ENCODE measurements around the gene IL12RB2. TPM values are rescaled to one million over a fixed set of nuclear protein-coding genes. Genes with fewer than 3 reads are reported as not detected.

The IL12RB2 gene
- polyA plus RNA-seq, 4 donors: 0.21 to 0.54 (median 0.52) TPM; not detected in 1

GRCh38 chr1:67335411-67335810 is 27.7 kb downstream of the IL12RB2 start:
- 67 to 79% (median 78%) methylated on average over 1 of the region's 1 CpG for WGBS, 3 donors
- Histone ChIP-seq H3K9me3 (ENCODE audit: control insufficient read depth in 2 of 2, insufficient read depth in 1 of 2, low read depth in 1 of 2, low read length in 1 of 2) (no peaks in the 10 kb centered on the region), H3K36me3 (ENCODE audit: control insufficient read depth in 3 of 3, insufficient read depth in 2 of 3, low read depth in 1 of 3, low read length in 3 of 3) (no peaks in the 10 kb centered on the region), H3K4me3 (ENCODE audit: low read depth in 1 of 3, low read length in 3 of 3) (no peak overlapping the region), H3K27ac (ENCODE audit: low read depth in 1 of 3, low read length in 2 of 3) (no peak overlapping the region), H3K4me1 (ENCODE audit: control insufficient read depth in 3 of 3, insufficient read depth in 2 of 3, low read depth in 1 of 3, low read length in 2 of 3) (no peaks in the 10 kb centered on the region), H3K27me3 (ENCODE audit: control insufficient read depth in 3 of 3, insufficient read depth in 3 of 3, low read length in 3 of 3) (peaks cover 0 to 2% (median 0%) of the 10 kb centered on the region in 3 donors)
- FAIRE-seq (no peak), DNase-seq (no peak)

GRCh38 chr1:67336157-67336556 is 28.5 kb downstream of the IL12RB2 start:
- DNase-seq (peak in 1 of 2 donors; percentile 23), FAIRE-seq (no peak)
- 77 to 94% (median 81%) methylated on average over 5 of the region's 5 CpGs for WGBS, 3 donors
- peaks cover 0 to 2% (median 0%) of the 10 kb centered on the region in 3 donors for H3K27me3 ChIP-seq (ENCODE audit: control insufficient read depth in 3 of 3, insufficient read depth in 3 of 3, low read length in 3 of 3)
- H3K27ac ChIP-seq (ENCODE audit: low read depth in 1 of 3, low read length in 2 of 3): no peak overlapping the region
- no peaks in the 10 kb centered on the region for H3K9me3 ChIP-seq (ENCODE audit: control insufficient read depth in 2 of 2, insufficient read depth in 1 of 2, low read depth in 1 of 2, low read length in 1 of 2)
- H3K4me1 ChIP-seq (ENCODE audit: control insufficient read depth in 3 of 3, insufficient read depth in 2 of 3, low read depth in 1 of 3, low read length in 2 of 3): no peaks in the 10 kb centered on the region
- no peak overlapping the region for H3K4me3 ChIP-seq (ENCODE audit: low read depth in 1 of 3, low read length in 3 of 3)
- H3K36me3 ChIP-seq (ENCODE audit: control insufficient read depth in 3 of 3, insufficient read depth in 2 of 3, low read depth in 1 of 3, low read length in 3 of 3): no peaks in the 10 kb centered on the region

- H3K9me3 ChIP-seq (ENCODE audit: control insufficient read depth in 2 of 2, insufficient read depth in 1 of 2, low read depth in 1 of 2, low read length in 1 of 2): no peaks in the 10 kb centered on the region
- H3K27ac ChIP-seq (ENCODE audit: low read depth in 1 of 3, low read length in 2 of 3): peak overlapping the region in 1 of 3 donors; percentile 37
- H3K4me1 ChIP-seq (ENCODE audit: control insufficient read depth in 3 of 3, insufficient read depth in 2 of 3, low read depth in 1 of 3, low read length in 2 of 3): no peaks in the 10 kb centered on the region
- DNase-seq (peak in 1 of 2 donors; percentile 33), FAIRE-seq (no peak)
- 73 to 83% (median 74%) methylated on average over 6 of the region's 6 CpGs for WGBS, 3 donors
- H3K4me3 ChIP-seq (ENCODE audit: low read depth in 1 of 3, low read length in 3 of 3): no peak overlapping the region
- H3K36me3 ChIP-seq (ENCODE audit: control insufficient read depth in 3 of 3, insufficient read depth in 2 of 3, low read depth in 1 of 3, low read length in 3 of 3): no peaks in the 10 kb centered on the region
- peaks cover 0 to 2% (median 0%) of the 10 kb centered on the region in 3 donors for H3K27me3 ChIP-seq (ENCODE audit: control insufficient read depth in 3 of 3, insufficient read depth in 3 of 3, low read length in 3 of 3)
These were observed 29.1 kb downstream of the IL12RB2 start for GRCh38 chr1:67336783-67337182.

- DNase-seq (no peak), FAIRE-seq (no peak)
- 73 to 83% (median 79%) methylated on average over 3 of the region's 3 CpGs for WGBS, 3 donors
These were observed 31.0 kb downstream of the IL12RB2 start for GRCh38 chr1:67338642-67339041.

GRCh38 chr1:67339623-67340343 is 32.1 kb downstream of the IL12RB2 start:
- DNase-seq (no peak), FAIRE-seq (no peak)
- Histone ChIP-seq H3K27ac (ENCODE audit: low read depth in 1 of 3, low read length in 2 of 3) (no peak overlapping the region), H3K9me3 (ENCODE audit: control insufficient read depth in 2 of 2, insufficient read depth in 1 of 2, low read depth in 1 of 2, low read length in 1 of 2) (no peaks in the 10 kb centered on the region), H3K36me3 (ENCODE audit: control insufficient read depth in 3 of 3, insufficient read depth in 2 of 3, low read depth in 1 of 3, low read length in 3 of 3) (no peaks in the 10 kb centered on the region), H3K4me3 (ENCODE audit: low read depth in 1 of 3, low read length in 3 of 3) (no peak overlapping the region), H3K27me3 (ENCODE audit: control insufficient read depth in 3 of 3, insufficient read depth in 3 of 3, low read length in 3 of 3) (peaks cover 0 to 2% (median 0%) of the 10 kb centered on the region in 3 donors), H3K4me1 (ENCODE audit: control insufficient read depth in 3 of 3, insufficient read depth in 2 of 3, low read depth in 1 of 3, low read length in 2 of 3) (no peaks in the 10 kb centered on the region)
- 47 to 70% (median 48%) methylated on average over 7 of the region's 7 CpGs for WGBS, 3 donors

More at GRCh38 chr1:67338642-67339041, 31.0 kb downstream of the IL12RB2 start:
- H3K4me1 ChIP-seq (ENCODE audit: control insufficient read depth in 3 of 3, insufficient read depth in 2 of 3, low read depth in 1 of 3, low read length in 2 of 3): no peaks in the 10 kb centered on the region
- no peak overlapping the region for H3K4me3 ChIP-seq (ENCODE audit: low read depth in 1 of 3, low read length in 3 of 3)
- H3K27me3 ChIP-seq (ENCODE audit: control insufficient read depth in 3 of 3, insufficient read depth in 3 of 3, low read length in 3 of 3): peaks cover 0 to 2% (median 0%) of the 10 kb centered on the region in 3 donors
- H3K9me3 ChIP-seq (ENCODE audit: control insufficient read depth in 2 of 2, insufficient read depth in 1 of 2, low read depth in 1 of 2, low read length in 1 of 2): no peaks in the 10 kb centered on the region
- no peaks in the 10 kb centered on the region for H3K36me3 ChIP-seq (ENCODE audit: control insufficient read depth in 3 of 3, insufficient read depth in 2 of 3, low read depth in 1 of 3, low read length in 3 of 3)
- no peak overlapping the region for H3K27ac ChIP-seq (ENCODE audit: low read depth in 1 of 3, low read length in 2 of 3)

- FAIRE-seq (no peak), DNase-seq (no peak)
- Histone ChIP-seq H3K4me1 (ENCODE audit: control insufficient read depth in 3 of 3, insufficient read depth in 2 of 3, low read depth in 1 of 3, low read length in 2 of 3) (no peaks in the 10 kb centered on the region), H3K9me3 (ENCODE audit: control insufficient read depth in 2 of 2, insufficient read depth in 1 of 2, low read depth in 1 of 2, low read length in 1 of 2) (no peaks in the 10 kb centered on the region), H3K27me3 (ENCODE audit: control insufficient read depth in 3 of 3, insufficient read depth in 3 of 3, low read length in 3 of 3) (no peaks in the 10 kb centered on the region), H3K27ac (ENCODE audit: low read depth in 1 of 3, low read length in 2 of 3) (no peak overlapping the region), H3K36me3 (ENCODE audit: control insufficient read depth in 3 of 3, insufficient read depth in 2 of 3, low read depth in 1 of 3, low read length in 3 of 3) (no peaks in the 10 kb centered on the region), H3K4me3 (ENCODE audit: low read depth in 1 of 3, low read length in 3 of 3) (no peak overlapping the region)
- 57 to 69% (median 67%) methylated on average over 5 of the region's 5 CpGs for WGBS, 3 donors
These were observed 34.6 kb downstream of the IL12RB2 start for GRCh38 chr1:67342076-67342890.

GRCh38 chr1:67345556-67345955 is 37.9 kb downstream of the IL12RB2 start:
- no peaks in the 10 kb centered on the region for H3K27me3 ChIP-seq (ENCODE audit: control insufficient read depth in 3 of 3, insufficient read depth in 3 of 3, low read length in 3 of 3)
- 17 to 48% (median 32%) methylated on average over 2 of the region's 2 CpGs for WGBS, 3 donors
- DNase-seq: no peak
- H3K4me1 ChIP-seq (ENCODE audit: control insufficient read depth in 3 of 3, insufficient read depth in 2 of 3, low read depth in 1 of 3, low read length in 2 of 3): no peaks in the 10 kb centered on the region
- H3K36me3 ChIP-seq (ENCODE audit: control insufficient read depth in 3 of 3, insufficient read depth in 2 of 3, low read depth in 1 of 3, low read length in 3 of 3): no peaks in the 10 kb centered on the region
- FAIRE-seq: no peak
- H3K4me3 ChIP-seq (ENCODE audit: low read depth in 1 of 3, low read length in 3 of 3): no peak overlapping the region
- H3K27ac ChIP-seq (ENCODE audit: low read depth in 1 of 3, low read length in 2 of 3): no peak overlapping the region
- no peaks in the 10 kb centered on the region for H3K9me3 ChIP-seq (ENCODE audit: control insufficient read depth in 2 of 2, insufficient read depth in 1 of 2, low read depth in 1 of 2, low read length in 1 of 2)

GRCh38 chr1:67346982-67347381 is 39.3 kb downstream of the IL12RB2 start:
- DNase-seq (no peak), FAIRE-seq (no peak)
- no peaks in the 10 kb centered on the region for H3K27me3 ChIP-seq (ENCODE audit: control insufficient read depth in 3 of 3, insufficient read depth in 3 of 3, low read length in 3 of 3)
- H3K27ac ChIP-seq (ENCODE audit: low read depth in 1 of 3, low read length in 2 of 3): no peak overlapping the region
- H3K9me3 ChIP-seq (ENCODE audit: control insufficient read depth in 2 of 2, insufficient read depth in 1 of 2, low read depth in 1 of 2, low read length in 1 of 2): no peaks in the 10 kb centered on the region
- WGBS, 3 donors: 98 to 100% (median 100%) methylated on average over 1 of the region's 1 CpG
- H3K4me3 ChIP-seq (ENCODE audit: low read depth in 1 of 3, low read length in 3 of 3): no peak overlapping the region
- no peaks in the 10 kb centered on the region for H3K36me3 ChIP-seq (ENCODE audit: control insufficient read depth in 3 of 3, insufficient read depth in 2 of 3, low read depth in 1 of 3, low read length in 3 of 3)
- no peaks in the 10 kb centered on the region for H3K4me1 ChIP-seq (ENCODE audit: control insufficient read depth in 3 of 3, insufficient read depth in 2 of 3, low read depth in 1 of 3, low read length in 2 of 3)
